Thyroid gland (tissue), 4 donors: Measurements from ENCODE around the gene TTK.

Source experiments
- CTCF ChIP-seq, 6 experiments: fragments of 200-600 bp in 3 of 6; fragments of 450-650 bp in 3 of 6; sonication (generic) in 3 of 6; IDR thresholded peaks; one replicate each; pipeline ENCODE4 v1.5.1; 2016 to 2019; ENCODE audit warnings: antibody characterized with exemption in 6 of 6, mild to moderate bottlenecking in 2 of 6, inconsistent platforms in 1 of 6, moderate library complexity in 1 of 6
- POLR2A ChIP-seq, 2 donors: fragments of 450-650 bp; IDR thresholded peaks; one replicate each; pipeline ENCODE4 v1.6.1; 2017; ENCODE audit warnings: antibody characterized with exemption in 2 of 2, mild to moderate bottlenecking in 2 of 2, moderate library complexity in 1 of 2

DNA sequence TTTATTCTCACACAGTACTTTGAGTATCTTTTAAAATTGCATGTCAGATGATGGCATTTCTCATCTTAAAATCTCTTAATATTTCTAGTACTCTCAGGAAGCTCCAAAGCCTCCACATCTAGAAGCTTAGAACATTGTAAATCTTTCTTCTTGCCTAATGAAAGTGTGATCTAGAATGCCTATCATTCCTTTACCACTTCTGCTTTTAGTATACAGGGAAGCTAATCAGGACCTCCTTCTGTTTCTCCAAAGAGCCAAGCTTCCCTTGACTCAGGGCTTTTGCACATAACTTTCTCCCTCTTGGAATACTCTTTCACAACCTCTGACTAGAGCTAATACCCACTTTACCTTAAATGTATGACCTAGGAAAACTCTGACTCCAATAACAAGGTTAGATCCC is 49.6 kb upstream of the TTK start:
- TF ChIP-seq POLR2A (IDR thresholded peaks at IDR 0.05) (no peak), CTCF (IDR thresholded peaks at IDR 0.05) (no peak)
